C1 segment of cervical spinal cord (tissue), 14 donors: Measurements from ENCODE around the gene PSMB7.

Source experiments
- DNase-seq, 14 donors: peaks; one replicate each; lab custom pipeline; 2025; lab: John Stamatoyannopoulos, UW

PSMB7 gene

DNA sequence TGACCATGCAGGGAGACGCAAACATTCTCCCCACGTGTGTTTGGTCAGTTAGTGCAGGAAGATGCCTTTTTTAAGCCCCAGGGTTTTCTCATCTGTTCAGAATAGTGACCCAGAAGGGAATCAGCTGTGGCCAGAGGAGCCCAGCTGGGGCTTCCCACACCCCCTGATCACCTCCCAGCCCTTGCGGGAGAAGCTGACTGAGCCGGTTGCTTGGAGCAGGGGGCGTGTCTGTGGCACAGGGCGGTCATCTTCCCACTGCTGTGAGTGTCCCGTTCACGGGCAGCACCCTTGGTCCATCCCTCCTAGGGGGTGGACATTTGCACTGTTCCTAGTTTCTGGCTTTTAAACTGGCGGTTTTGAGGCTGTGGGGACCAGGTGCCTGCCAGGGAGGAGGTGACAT is 87.8 kb downstream of the PSMB7 start:
- DNase-seq, result no peak

DNA sequence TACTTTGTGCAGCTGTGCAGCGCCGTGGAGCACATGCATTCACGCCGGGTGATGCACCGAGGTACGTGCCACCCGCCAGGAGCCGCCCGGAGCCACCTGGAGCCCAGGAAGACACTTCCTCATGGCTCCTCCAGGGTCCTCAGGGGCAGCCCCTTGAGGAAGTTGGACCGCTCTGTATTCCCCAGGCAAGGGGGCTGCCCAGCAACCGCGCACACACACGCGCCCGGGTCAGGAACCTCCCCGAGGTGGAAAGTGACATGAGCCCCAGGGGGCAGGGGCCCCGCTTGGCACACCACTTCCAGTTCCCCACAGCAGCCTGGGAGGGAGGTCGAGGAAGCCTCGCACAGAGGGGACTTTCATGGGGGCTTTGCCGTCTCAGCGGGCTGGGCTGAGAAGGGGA is 88.9 kb downstream of the PSMB7 start:
- no peak for DNase-seq

DNA sequence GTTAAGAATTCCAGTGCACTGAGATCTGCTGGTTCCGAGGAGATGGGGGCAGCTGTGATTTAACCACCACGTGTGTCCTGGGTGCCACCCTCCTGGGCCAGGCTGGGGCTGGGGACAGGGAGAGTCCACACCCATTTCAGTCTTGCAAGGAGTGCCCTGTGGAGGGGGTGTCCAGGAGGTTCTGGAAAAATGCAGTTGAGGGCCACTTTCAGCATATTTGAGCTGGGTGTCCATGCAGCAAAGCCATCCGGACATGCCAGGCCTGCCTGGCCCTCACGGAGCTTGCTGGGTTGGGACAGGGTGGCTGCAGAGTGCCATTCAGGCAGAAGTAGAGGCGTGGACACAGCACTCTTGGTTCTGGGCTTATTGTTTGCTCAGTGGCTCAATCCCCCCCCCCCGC is 89.4 kb downstream of the PSMB7 start:
- no peak for DNase-seq

DNA sequence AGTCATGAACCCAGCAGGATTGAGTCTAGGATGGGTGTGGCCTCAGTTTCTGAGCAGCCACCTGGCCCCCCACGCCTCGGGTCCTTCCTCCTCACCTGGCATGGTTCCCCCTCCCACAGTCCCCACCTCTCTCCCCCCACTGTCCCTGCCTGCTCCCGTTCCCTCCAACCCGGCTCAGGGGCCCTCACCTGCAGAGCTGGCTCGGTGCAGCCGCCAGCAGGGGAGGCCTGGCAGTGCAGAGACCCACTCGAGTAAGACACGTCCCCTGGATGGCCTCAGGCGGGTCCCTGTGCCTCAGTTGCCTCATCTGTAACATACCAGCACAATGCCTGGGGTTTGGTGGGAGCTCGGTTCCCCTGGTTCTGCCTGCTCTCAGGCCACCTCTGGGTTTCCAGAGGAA is 91.3 kb downstream of the PSMB7 start:
- no peak for DNase-seq

DNA sequence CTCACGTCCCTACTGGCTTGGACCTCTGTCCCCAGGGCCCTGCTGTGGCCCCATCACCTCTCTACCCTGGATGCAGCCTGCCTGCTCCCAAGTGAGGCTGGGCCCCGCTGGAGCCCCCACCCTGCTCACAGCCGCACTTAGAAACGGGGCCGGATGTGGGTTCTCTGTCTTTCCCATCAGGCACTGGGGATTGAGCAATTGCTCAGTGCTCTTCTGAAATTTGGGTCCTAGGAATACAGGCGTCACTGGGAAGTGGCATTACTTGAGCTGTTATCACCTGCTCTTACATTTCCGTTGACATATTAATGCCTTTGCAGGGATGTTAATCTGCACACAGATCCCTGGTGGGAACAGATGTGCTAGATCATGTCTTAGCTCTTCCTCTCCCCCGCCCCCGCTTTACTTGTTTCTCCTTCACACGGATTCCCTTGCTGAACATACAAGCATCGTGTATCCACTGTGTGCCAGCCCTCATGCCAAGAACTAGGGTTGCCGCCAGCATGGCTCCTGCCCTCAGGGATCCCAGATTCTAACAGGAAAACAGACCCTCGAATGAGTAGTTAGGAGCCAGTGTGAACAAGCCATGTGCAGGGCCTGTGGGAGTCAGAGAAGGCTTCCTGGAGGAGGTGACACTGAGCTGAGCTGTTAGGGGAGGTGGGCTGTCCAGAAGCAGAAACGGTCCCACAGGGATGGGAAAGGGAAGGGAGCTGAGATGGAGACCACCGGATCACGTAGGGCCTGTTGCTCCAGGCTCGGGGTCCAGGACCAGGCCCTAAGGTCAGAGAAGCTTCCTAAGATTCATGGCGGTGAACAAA is 92.4 kb downstream of the PSMB7 start:
- DNase-seq, result no peak

DNA sequence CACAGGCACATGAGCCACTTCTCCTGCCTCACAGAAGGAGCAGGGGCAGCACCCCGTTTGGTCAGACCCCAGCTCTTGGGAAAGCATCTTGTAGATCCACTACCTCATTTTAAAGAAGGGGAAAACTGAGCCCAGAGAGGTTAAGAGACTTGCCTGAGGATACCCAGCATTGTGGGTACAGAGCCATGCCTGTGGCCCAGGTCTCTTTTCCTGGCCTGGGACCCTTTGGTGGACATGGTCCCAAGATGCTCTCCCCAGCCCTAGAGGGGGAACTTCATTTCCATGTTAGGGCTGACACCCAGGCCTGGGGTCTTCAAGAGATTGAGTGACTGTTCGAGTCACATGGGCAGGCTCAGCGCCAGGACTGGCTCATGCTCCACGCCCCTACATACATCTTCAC is 93.3 kb downstream of the PSMB7 start:
- no peak for DNase-seq

DNA sequence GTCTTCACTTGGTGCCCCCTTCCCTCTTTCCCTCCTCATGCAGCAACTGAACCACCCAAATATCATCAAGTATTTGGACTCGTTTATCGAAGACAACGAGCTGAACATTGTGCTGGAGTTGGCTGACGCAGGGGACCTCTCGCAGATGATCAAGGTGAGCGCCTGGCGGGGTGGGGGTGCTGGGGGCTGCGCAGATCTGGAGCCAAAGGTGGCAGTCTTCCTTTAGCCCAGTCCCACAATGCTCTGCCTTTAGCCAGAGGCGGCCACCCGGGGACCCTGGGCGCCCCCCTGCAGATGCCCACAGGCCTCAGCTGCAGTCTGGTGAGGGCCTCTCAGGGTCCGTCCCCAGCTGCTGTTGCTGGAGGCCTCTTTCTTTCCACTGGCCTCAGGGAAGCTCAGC is 93.8 kb downstream of the PSMB7 start:
- DNase-seq, result no peak

DNA sequence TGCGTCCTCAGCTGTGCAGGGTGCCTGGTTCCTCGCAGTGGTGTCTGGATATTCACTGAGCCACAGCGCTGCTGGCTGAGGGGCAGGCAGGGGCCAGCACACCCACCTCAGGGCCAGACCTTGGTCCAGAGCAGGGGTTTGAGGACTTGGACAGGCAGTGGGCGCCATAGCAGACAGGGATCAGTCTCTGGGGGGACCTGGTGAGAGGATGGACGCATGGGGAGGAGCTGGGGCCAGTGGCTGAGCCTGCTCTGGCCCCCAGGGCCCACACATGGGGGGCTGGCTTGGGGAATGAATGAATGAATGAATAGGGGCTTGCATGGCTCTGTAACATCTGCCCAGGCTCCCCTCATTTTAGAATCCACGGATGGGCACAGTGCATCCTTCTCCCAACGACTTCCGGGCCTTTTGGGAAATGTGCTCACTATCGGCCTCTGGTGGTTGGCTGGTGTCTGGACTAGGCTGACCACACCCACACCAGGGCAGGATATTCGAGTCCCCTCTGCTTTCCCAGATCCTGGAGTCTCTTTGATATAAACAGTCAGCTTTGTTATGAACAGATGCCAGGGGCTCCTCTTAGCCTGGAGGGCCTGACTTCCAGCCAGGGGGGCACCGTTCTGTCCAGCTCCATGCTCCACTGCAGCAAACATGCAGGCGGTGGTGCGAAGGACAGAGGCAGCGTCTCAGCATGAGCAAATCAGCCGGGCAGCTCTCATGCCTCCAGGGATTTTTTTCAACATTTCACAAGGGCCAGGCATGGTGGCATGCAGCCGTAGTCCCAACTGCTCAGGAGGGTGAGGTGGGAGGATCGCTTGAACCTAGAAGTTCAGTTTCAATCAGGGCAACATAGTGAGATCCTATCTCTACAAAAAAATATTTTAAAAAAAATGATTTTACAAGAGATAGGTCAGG is 94.9 kb downstream of the PSMB7 start:
- peak in 7 of 14 donors; percentile 5 to 51 (median 20) for DNase-seq

DNA sequence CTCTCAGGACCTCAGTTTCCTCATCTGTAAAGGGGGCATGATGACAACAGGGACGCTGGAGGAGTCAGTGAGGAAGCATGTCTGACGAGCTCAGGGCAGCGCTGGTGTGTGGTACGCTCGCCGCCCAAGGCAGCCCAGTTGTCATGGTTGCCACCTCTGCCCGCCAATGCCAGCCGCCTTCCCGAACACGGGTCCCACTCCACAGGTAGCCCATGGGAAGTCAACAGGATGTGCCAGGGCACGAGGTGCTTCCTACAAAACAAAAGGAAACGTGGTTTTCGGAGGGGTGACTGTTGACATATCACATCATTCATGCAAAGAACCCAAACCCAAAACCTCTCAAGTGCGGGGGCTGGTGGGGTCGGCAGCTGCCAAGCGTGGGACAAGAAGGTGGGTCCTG is 99.4 kb downstream of the PSMB7 start:
- no peak for DNase-seq

DNA sequence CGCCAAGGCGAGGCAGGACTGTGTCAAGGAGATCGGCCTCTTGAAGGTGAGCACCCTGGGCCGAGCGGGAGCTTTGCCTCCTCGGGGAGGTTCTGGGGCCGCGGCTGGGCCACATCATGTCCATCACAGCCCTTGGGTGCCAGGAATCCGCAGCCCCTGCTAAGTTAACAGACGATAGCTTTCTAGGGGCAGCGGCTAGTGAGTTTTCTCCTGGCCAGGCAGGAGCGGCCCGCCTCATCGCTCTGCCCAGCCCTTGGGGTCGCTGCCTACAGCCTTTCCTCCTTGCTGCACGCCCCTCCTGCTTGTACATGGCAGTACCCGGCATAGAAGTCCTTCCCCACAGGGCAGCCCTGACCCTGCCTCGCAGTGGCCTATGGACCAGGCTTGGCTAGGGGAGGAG is 101.3 kb downstream of the PSMB7 start:
- DNase-seq, result no peak

DNA sequence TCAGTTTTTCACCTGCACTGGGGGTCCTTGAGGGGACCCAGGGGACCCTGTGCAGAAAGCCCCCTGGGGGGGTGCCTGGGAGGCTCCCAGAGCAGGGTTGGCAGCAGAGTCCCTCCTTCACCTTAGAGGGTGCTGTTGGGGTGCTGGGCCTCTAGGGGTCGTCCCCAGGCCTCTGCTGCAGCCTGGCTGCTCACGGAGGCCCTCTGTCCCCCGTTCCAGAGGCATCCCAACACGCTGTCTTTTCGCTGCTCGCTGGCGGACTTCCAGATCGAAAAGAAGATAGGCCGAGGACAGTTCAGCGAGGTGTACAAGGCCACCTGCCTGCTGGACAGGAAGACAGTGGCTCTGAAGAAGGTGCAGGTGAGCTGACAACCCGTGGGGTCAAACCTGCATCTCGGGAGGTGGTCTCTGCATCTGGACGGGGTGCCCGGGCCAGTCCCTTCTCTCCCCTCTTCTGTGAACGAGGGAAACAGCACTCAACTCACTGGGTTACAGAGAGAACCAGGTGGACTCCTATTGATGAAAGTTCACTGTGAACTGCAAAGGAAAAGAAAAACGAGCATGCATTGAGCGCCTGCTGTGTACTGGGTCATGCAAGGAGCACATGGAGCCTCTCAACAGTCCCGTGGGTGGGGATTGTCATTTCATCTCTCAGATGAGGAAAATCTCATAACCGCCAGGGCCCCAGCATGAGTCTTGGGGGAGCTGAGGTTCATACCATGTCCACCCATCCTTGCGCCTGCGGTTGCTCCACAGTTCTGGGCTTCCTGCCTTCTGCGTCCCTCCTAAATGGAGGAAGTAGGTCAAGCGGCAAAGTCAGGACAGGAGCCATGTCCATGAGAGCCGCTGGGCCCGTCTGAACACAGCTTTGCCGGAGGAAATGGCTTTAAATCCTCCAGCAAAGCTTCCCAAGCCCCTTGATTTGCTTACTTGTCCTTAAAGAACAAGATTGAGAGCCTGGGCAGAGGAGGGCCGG is 102.7 kb downstream of the PSMB7 start:
- peak in 3 of 14 donors; percentile 16 to 19 (median 17) for DNase-seq

DNA sequence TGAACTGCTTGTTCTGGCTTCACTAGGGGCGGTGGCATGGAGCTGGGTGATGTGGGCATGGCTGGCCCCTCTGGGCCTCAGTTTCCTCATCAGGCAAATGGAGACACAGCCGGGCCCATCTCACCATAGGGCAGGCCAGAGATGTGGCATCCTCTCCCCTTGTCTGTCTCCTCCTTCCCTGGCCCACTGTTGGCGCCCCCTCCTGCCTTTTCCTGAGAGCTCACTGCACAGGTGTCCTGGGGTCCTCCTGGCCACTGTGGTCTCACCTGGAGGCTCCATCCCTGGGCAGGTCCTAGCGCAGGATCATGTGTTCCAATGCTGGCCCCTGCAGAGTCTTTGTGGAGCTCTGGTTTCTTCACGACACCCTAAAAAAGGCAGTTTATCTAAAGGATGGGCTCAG is 104.0 kb downstream of the PSMB7 start:
- no peak for DNase-seq

DNA sequence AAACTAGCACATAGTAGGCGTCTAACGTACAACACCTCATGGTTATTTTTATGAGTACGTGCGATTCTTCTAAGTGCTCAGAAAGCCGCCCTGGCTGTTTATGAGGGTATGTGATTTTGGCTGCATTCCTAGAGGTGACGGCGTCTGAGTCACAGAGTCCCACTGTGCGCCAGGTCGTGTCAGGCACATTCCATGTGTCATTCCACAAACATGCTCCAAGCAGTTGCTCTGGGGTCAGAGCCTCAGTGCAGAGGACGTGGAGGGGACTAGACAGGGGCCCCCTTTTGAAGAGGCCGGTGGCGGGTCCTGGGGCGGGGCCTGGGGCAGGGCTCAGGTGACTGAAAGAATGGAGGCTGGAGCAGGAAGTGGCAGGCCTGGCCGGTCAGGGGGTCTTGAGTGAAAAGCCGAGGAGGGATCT is 105.6 kb downstream of the PSMB7 start:
- DNase-seq, result no peak

DNA sequence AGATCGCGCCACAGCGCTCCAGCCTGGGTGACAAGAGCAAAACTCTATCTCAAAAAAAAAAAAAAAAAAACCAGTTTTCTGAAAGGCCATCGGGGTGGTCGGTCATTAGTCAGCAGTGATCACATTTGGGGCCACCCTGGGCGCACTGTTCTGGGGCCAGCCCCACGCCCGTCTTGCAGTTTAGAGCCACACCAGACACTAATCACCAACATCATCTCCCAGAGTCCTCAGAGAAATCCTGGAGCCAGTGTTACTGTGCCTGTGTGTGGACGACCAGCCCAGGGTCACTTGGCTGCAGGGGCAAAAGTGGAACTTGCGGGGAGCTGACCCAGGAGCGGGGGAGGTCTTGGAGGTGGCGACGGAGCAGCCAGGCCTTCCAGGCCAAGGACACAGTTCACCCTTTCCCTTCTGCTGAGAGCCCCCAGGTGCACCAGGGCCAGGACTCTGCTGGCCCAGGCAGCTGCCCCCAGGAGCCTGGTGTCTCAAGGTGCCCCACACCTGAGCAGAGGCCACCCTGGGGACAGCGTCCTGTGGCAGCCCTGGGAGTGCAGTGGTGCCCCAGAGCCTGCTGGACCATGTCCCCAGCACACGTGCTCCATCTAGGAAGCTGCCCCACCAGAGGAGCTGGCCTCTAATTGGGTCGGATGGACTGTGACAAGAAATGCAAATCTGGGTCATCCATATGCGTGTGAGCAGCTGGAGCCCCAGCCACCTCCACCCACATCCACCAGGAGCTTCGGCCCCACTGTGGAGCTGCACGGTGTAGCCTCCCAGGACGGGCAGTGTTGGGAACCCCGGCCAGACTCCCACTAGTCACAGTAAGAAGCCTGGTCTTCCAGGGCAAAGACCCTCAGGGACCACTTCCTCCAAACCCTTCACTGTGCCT is 106.4 kb downstream of the PSMB7 start:
- no peak for DNase-seq

DNA sequence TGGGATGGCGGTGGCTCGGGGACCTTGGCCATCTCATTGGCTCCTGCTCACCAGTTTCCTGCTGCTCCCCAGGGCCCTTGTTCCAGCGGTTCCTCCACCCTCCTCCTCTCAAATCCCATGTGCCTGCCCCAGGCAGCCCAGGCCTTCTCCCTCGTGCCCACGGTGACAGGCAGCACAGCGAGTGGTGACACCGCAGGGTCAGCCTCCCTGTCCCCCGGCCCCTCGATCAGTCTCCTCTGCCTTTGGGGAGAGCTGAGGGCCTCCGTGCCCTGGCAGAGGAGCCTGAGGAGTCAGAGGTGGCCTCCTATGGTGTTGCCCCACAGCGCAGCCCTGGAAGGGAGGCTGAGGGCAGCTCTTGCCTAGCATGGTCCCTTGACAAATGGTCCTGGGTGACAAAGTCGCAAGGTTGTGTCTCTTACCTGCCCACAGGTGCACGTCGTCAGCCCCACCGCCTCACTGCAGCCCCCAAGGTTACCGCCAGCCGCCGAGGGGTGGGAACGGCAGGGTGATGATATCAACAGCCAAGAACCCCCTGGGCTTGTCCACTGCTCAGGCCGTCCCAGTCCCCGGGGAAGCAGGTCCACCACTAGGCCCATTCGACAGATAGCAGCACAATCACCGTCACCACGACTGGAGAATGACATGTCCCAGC is 107.7 kb downstream of the PSMB7 start:
- DNase-seq, result no peak

DNA sequence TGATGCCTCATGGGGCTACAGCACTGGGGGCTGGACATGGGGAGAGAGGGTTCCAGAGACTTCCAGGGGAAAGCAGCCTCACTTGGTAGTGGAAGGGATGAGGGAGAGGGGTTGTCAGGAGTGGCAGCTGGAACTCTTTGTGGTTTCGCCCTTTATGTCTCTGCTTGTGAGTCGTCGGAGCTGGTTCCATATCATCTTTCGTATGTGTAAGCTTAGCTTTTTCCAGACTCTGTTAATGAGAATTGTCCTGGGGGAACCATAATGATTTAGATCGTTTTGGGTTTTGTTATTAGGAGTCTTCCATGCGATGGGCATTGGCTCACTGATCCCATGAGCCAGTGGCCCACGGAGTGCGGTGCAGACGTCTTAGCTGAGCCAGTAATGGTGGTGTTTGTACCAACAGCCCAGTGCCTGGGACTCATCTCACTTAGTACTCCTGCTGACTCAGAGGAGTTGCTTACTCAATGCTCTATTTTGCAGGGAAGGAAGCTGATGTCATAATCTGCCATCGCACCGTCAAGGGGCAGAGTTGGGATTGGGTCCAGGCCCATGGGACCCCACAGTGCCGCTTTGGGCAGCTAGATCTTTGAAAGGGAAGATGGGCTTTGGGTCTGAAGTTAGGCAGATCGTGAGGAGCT is 109.0 kb downstream of the PSMB7 start:
- DNase-seq, result no peak

DNA sequence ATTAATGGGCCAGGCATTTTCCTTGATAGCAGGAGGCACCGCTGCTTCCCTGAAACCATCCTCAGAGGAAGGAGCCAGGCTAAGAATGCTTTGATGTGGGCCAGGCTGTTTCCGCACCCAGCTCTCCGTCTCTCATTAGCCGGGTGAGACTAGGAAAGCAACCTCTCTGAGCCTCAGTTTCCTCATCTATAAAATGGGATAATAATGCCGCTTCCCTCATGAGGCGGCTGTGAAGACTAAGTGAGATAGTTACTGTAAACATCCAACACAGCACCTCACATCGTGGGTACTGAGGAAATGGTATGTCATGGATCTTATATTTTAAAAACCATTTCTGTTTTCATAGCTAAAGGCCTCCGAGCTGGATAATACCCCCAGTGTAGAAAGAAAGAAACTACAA is 111.0 kb downstream of the PSMB7 start:
- no peak for DNase-seq

DNA sequence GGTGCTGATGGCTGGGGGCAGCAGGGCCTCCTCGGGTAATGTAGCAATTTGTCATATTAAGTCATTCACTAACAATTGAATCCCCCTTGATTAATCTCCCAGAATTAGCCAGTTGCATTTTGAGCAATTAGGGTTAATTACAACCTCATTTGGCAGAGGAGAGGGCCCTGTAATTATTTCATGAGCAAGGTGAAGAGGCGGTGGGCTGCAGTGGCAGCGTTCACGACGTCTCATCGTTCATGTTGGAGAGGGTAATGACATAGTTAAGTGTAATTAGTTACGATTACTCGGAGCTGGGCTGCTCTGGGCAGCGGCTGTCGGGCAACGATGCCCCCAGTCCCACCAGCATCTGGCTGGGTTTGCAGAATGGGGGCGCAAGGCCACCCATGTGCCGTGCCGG is 111.5 kb downstream of the PSMB7 start:
- no peak for DNase-seq
